SK-N-SH treated with all-trans-retinoic acid at 6 μM for 48 hours (cell line): ENCODE results near the gene DNAJC6.

ENCODE experiments used
- POU6F1 ChIP-seq: fragments of 250-450 bp; sonication (Bioruptor Pico); IDR thresholded peaks from 2 replicates; pipeline ENCODE4 v1.8.0; 2021; ENCODE audit warnings: low read depth, mild to moderate bottlenecking, moderate library complexity, borderline replicate concordance
- RARB ChIP-seq: fragments of 250-450 bp; sonication (Bioruptor Pico); IDR thresholded peaks from 2 replicates; pipeline ENCODE4 v1.8.0; 2021; ENCODE audit warnings: mild to moderate bottlenecking, moderate library complexity
- TOX ChIP-seq: fragments of 250-450 bp; sonication (Bioruptor Pico); IDR thresholded peaks from 2 replicates; pipeline ENCODE4 v1.8.0; 2021; ENCODE audit warnings: mild to moderate bottlenecking, moderate library complexity, borderline replicate concordance
- TSHZ2 ChIP-seq: fragments of 250-450 bp; sonication (Bioruptor Pico); IDR thresholded peaks from 2 replicates; pipeline ENCODE4 v1.5.0; 2020; ENCODE audit warnings: mild to moderate bottlenecking, moderate library complexity
- ZC3H10 ChIP-seq: fragments of 250-450 bp; sonication (Bioruptor Pico); IDR thresholded peaks from 2 replicates; pipeline ENCODE4 v1.5.1; 2021; ENCODE audit warnings: mild to moderate bottlenecking, moderate library complexity
- ZFP3 ChIP-seq: fragments of 250-450 bp; sonication (Bioruptor Pico); IDR thresholded peaks from 2 replicates; pipeline ENCODE4 v1.5.0; 2020; ENCODE audit warnings: mild to moderate bottlenecking, moderate library complexity

DNA sequence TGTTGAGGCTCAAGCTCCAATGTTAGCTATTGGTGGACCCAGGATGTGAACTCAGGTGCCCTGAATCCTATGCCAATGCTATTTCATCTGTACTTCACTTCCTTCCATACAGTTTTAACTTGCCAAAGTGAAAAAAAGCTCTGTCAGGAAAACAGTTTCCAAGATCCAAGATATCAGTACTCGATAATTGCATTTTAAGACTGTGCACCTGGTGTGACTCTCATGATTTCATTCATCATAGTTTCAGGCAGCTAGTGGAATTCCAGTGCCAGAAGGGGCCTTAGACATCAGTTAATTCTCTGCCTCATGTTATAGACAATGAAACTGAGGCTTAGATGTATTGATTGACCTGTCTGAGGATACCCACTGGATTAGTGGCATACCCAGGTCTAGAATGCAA, 84.6 kb downstream of the DNAJC6 start:
- TF ChIP-seq ZC3H10 (CRISPR knock-in tag), result no peak
- TF ChIP-seq TOX (CRISPR knock-in tag), result no peak
- TF ChIP-seq RARB, result no peak
- no peak for TF ChIP-seq POU6F1 (CRISPR knock-in tag)
- no peak for TF ChIP-seq TSHZ2 (CRISPR knock-in tag)
- TF ChIP-seq ZFP3 (CRISPR knock-in tag), result no peak
